SK-N-SH treated with all-trans-retinoic acid at 6 μM for 48 hours (cell line): ENCODE results near the gene MRAP.

ENCODE experiments used
- ATAC-seq: fragments of 200-7000 bp; cut with Tn5 transposase; 3 replicates; pipeline ENCODE4 v1.9.1; 2020; ENCODE audit warnings: mild to moderate bottlenecking, moderate library complexity
- ARNTL ChIP-seq: fragments of 450-650 bp; formaldehyde crosslinking; IDR thresholded peaks from 2 replicates; pipeline ENCODE4 v1.5.0; 2020; ENCODE audit warnings: low read depth, mild to moderate bottlenecking, moderate library complexity, borderline replicate concordance
- CREB5 ChIP-seq: fragments of 250-450 bp; sonication (Bioruptor Pico); IDR thresholded peaks from 2 replicates; pipeline ENCODE4 v1.5.1; 2020; ENCODE audit warnings: low read depth, mild to moderate bottlenecking, moderate library complexity
- CSRNP3 ChIP-seq: fragments of 250-450 bp; sonication (Bioruptor Pico); IDR thresholded peaks from 2 replicates; pipeline ENCODE4 v1.5.1; 2021; ENCODE audit warnings: mild to moderate bottlenecking, moderate library complexity
- GLIS3 ChIP-seq: fragments of 250-450 bp; sonication (Bioruptor Pico); IDR thresholded peaks from 2 replicates; pipeline ENCODE4 v1.5.0; 2020; ENCODE audit warnings: mild to moderate bottlenecking, moderate library complexity
- ISL1 ChIP-seq: fragments of 250-450 bp; sonication (Bioruptor Pico); IDR thresholded peaks from 2 replicates; pipeline ENCODE4 v2.1.2; 2022; ENCODE audit warnings: mild to moderate bottlenecking, moderate library complexity
- PATZ1 ChIP-seq: fragments of 250-450 bp; sonication (Bioruptor Pico); IDR thresholded peaks from 2 replicates; pipeline ENCODE4 v1.8.0; 2020; ENCODE audit warnings: mild to moderate bottlenecking, moderate library complexity, borderline replicate concordance
- POU6F1 ChIP-seq: fragments of 250-450 bp; sonication (Bioruptor Pico); IDR thresholded peaks from 2 replicates; pipeline ENCODE4 v1.8.0; 2021; ENCODE audit warnings: low read depth, mild to moderate bottlenecking, moderate library complexity, borderline replicate concordance
- RARB ChIP-seq: fragments of 250-450 bp; sonication (Bioruptor Pico); IDR thresholded peaks from 2 replicates; pipeline ENCODE4 v1.8.0; 2021; ENCODE audit warnings: mild to moderate bottlenecking, moderate library complexity
- TSHZ2 ChIP-seq: fragments of 250-450 bp; sonication (Bioruptor Pico); IDR thresholded peaks from 2 replicates; pipeline ENCODE4 v1.5.0; 2020; ENCODE audit warnings: mild to moderate bottlenecking, moderate library complexity
- ZC3H10 ChIP-seq: fragments of 250-450 bp; sonication (Bioruptor Pico); IDR thresholded peaks from 2 replicates; pipeline ENCODE4 v1.5.1; 2021; ENCODE audit warnings: mild to moderate bottlenecking, moderate library complexity
- ZFP3 ChIP-seq: fragments of 250-450 bp; sonication (Bioruptor Pico); IDR thresholded peaks from 2 replicates; pipeline ENCODE4 v1.5.0; 2020; ENCODE audit warnings: mild to moderate bottlenecking, moderate library complexity
- ZFP30 ChIP-seq: fragments of 450-650 bp; formaldehyde crosslinking; IDR thresholded peaks from 2 replicates; pipeline ENCODE4 v1.5.0; 2022; ENCODE audit warnings: mild to moderate bottlenecking, moderate library complexity
- ZNF8 ChIP-seq: fragments of 450-650 bp; formaldehyde crosslinking; IDR thresholded peaks from 2 replicates; pipeline ENCODE4 v1.5.0; 2020; ENCODE audit warnings: mild to moderate bottlenecking, moderate library complexity

MRAP gene

GRCh38 chr21:32322676-32323075, 24.0 kb downstream of the MRAP start (continued):
- TF ChIP-seq PATZ1 (no peak), ARNTL (CRISPR knock-in tag) (no peak), GLIS3 (no peak), ZFP3 (no peak)

GRCh38 chr21:32325706-32326105, 27.1 kb downstream of the MRAP start:
- no peak for ATAC-seq
- TF ChIP-seq CREB5 (CRISPR knock-in tag) (no peak), ZFP3 (no peak)

GRCh38 chr21:32328595-32328994, 29.9 kb downstream of the MRAP start:
- TF ChIP-seq ZC3H10 (CRISPR knock-in tag) = 0 out of 2 replicates have a peak, but pooled peaks have one; percentile 45
- TF ChIP-seq ZFP30 (CRISPR knock-in tag) = no peak
- TF ChIP-seq CREB5 (CRISPR knock-in tag) = no peak

GRCh38 chr21:32329331-32329730, 30.7 kb downstream of the MRAP start:
- ATAC-seq = peak; percentile 39
- TF ChIP-seq ZFP30 (CRISPR knock-in tag) = no peak
- TF ChIP-seq ZC3H10 (CRISPR knock-in tag) = no peak
- no peak for TF ChIP-seq TSHZ2 (CRISPR knock-in tag)
- no peak for TF ChIP-seq RARB (CRISPR knock-in tag)
- no peak for TF ChIP-seq ISL1 (CRISPR knock-in tag)
- no peak for TF ChIP-seq CSRNP3 (CRISPR knock-in tag)
- no peak for TF ChIP-seq PATZ1
- TF ChIP-seq POU6F1 (CRISPR knock-in tag) = no peak
- no peak for TF ChIP-seq ZNF8
- TF ChIP-seq, all 23 proteins: peak for 0

More at GRCh38 chr21:32328595-32328994, 29.9 kb downstream of the MRAP start:
- ATAC-seq = peak; percentile 44
